ENCODE data around the gene ZNRF1. TPM values are rescaled to one million over a fixed set of nuclear protein-coding genes. Genes with fewer than 3 reads are reported as not detected.

Gene ZNRF1
- total RNA-seq, 1 donor from 2014 or later, result 115 TPM

- no peaks in the 10 kb centered on the region for H3K9me3 Mint-ChIP-seq (ENCODE audit: unreplicated experiment)
- H3K36me3 Mint-ChIP-seq (ENCODE audit: low read depth, unreplicated experiment), result no peaks in the 10 kb centered on the region
- no peaks in the 10 kb centered on the region for H3K4me1 Mint-ChIP-seq (ENCODE audit: unreplicated experiment)
- peak overlapping the region; percentile 20 for H3K4me3 Mint-ChIP-seq (ENCODE audit: unreplicated experiment)
- TF ChIP-seq CTCF (IDR thresholded peaks at IDR 0.05; ENCODE audit: unreplicated experiment), result no peak
- H3K27me3 Mint-ChIP-seq (ENCODE audit: unreplicated experiment), result peaks cover 1% of the 10 kb centered on the region
- DNase-seq (ENCODE audit: low spot score), result peak; percentile 16
- no peak overlapping the region for H3K27ac Mint-ChIP-seq (ENCODE audit: unreplicated experiment)
Measured at GRCh38 chr16:75138636-75139035, 139.8 kb downstream of the ZNRF1 start.

- no peak for DNase-seq (ENCODE audit: low spot score)
- Mint-ChIP-seq H3K4me3 (ENCODE audit: unreplicated experiment) (no peak overlapping the region), H3K4me1 (ENCODE audit: unreplicated experiment) (no peaks in the 10 kb centered on the region), H3K27me3 (ENCODE audit: unreplicated experiment) (peaks cover 1% of the 10 kb centered on the region), H3K27ac (ENCODE audit: unreplicated experiment) (no peak overlapping the region), H3K36me3 (ENCODE audit: low read depth, unreplicated experiment) (no peaks in the 10 kb centered on the region), H3K9me3 (ENCODE audit: unreplicated experiment) (no peaks in the 10 kb centered on the region)
- no peak for TF ChIP-seq CTCF (IDR thresholded peaks at IDR 0.05; ENCODE audit: unreplicated experiment)
Measured at GRCh38 chr16:75139498-75139897, 140.7 kb downstream of the ZNRF1 start.

- H3K4me3 Mint-ChIP-seq (ENCODE audit: unreplicated experiment), result no peak overlapping the region
- peaks cover under 1% of the 10 kb centered on the region for H3K4me1 Mint-ChIP-seq (ENCODE audit: unreplicated experiment)
- no peak overlapping the region for H3K27ac Mint-ChIP-seq (ENCODE audit: unreplicated experiment)
- peaks cover 1% of the 10 kb centered on the region for H3K27me3 Mint-ChIP-seq (ENCODE audit: unreplicated experiment)
- DNase-seq (ENCODE audit: low spot score), result no peak
- no peaks in the 10 kb centered on the region for H3K9me3 Mint-ChIP-seq (ENCODE audit: unreplicated experiment)
- H3K36me3 Mint-ChIP-seq (ENCODE audit: low read depth, unreplicated experiment), result peaks cover 5% of the 10 kb centered on the region
- no peak for TF ChIP-seq CTCF (IDR thresholded peaks at IDR 0.05; ENCODE audit: unreplicated experiment)
Measured at GRCh38 chr16:75143941-75144340, 145.1 kb downstream of the ZNRF1 start.

- Mint-ChIP-seq H3K9me3 (ENCODE audit: unreplicated experiment) (peaks cover 10% of the 10 kb centered on the region), H3K4me3 (ENCODE audit: unreplicated experiment) (peak overlapping the region; percentile 85), H3K27ac (ENCODE audit: unreplicated experiment) (no peak overlapping the region), H3K4me1 (ENCODE audit: unreplicated experiment) (peaks cover 7% of the 10 kb centered on the region), H3K36me3 (ENCODE audit: low read depth, unreplicated experiment) (peaks cover 22% of the 10 kb centered on the region), H3K27me3 (ENCODE audit: unreplicated experiment) (no peaks in the 10 kb centered on the region)
- no peak for TF ChIP-seq CTCF (IDR thresholded peaks at IDR 0.05; ENCODE audit: unreplicated experiment)
- DNase-seq (ENCODE audit: low spot score), result no peak
Measured at GRCh38 chr16:75147968-75148310, 149.1 kb downstream of the ZNRF1 start.

- H3K4me3 Mint-ChIP-seq (ENCODE audit: unreplicated experiment), result peak within 1 kb of the TSS; percentile 93
Measured at GRCh38 chr16:75148311-75149195, 149.7 kb downstream of the ZNRF1 start, which contains the start of gene ZFP1. ZFP1 (plus strand) TSS chr16:75148524; CDS start chr16:75152952, 4,428 bp downstream.

More at GRCh38 chr16:75148311-75149195, 149.7 kb downstream of the ZNRF1 start, which contains the start of gene ZFP1:
- DNase-seq (ENCODE audit: low spot score), result peak; percentile 97
- TF ChIP-seq CTCF (IDR thresholded peaks at IDR 0.05; ENCODE audit: unreplicated experiment), result no peak
- Mint-ChIP-seq H3K36me3 (ENCODE audit: low read depth, unreplicated experiment) (peaks cover 28% of the 10 kb centered on the region), H3K27me3 (ENCODE audit: unreplicated experiment) (no peaks in the 10 kb centered on the region), H3K4me1 (ENCODE audit: unreplicated experiment) (peaks cover 7% of the 10 kb centered on the region), H3K9me3 (ENCODE audit: unreplicated experiment) (peaks cover 10% of the 10 kb centered on the region), H3K27ac (ENCODE audit: unreplicated experiment) (peak within 1 kb of the TSS; percentile 68)
